Measurements from ENCODE around the gene TMEM62.
A peak's percentile ranks its signal among the peaks of the same experiment; 100 is the strongest.

Gene TMEM62

DNA sequence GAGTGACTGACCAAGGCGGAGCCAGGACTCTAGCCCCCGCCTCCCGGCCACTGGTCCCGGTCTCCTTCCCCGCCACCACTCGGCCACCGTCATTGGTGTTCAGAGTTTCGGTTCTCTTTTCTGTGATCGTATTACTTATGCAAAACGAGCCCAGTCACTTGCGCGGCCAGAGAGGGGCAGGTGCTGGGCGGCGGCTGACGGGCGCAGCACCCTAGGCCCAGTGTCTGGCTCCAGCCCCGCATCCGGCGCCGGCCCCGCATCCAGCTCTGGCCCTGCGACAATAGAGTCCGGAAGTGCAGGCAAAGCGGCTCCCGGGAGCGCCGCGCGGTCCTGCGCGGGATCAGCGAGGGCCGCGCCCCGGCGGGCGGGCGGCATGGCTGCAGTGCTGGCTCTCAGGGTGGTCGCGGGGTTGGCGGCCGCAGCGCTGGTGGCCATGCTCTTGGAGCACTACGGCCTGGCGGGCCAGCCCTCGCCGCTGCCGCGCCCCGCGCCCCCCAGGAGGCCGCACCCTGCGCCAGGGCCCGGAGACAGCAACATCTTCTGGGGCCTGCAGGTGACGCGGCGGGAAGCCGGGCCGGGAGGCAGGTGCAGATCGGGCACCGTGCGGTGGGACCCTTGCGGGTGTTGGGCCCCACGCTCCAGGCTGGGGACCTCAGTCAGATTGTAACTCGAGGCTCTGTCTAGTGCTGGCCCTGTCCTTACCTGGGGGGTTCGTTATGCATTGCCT is at the start of gene TMEM62:
Gene TMEM62 (plus strand): TSS at position 157 of the 727 bp plus-strand sequence. CDS start 217 bp downstream, at position 374.
- peak; percentile 80 for DNase-seq

DNA sequence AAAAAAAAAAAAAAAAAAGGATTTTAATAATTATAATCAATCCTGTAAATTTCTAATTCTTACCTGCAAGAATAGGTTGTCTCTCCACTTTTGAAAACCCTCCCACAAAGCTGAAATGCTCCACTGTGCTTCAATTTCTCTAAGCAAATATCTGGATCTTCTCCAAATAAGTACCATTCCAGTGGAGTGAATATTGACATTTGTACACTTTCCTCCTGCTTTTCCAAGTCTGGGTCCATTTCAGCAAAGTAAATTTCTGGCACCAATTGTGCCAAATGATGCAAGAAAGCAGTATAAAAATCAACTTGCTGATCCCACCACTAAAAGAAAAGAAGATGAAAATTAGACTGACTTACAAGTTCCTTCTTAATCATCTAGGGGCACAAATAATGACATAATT is 47.5 kb upstream of the TMEM62 start:
- DNase-seq: no peak

DNA sequence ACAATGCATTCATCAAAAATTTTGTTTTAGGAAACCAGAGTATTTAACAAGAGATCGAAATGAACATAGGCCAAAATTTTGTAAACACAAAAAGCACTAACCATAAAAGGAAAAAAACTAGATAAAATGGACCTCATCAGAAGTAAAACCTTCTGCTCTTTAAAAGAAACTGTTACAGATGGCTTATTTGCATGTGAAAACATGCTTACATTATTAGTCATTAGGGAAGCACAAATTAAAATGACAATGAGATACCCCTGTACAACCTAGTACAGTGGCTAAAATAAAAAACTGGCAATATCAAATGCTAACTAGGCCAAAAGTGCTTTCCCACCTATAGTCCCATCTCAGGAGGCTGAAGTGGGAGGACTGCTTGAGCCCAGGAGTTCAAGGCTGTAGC is 46.8 kb upstream of the TMEM62 start:
- DNase-seq: no peak

DNA sequence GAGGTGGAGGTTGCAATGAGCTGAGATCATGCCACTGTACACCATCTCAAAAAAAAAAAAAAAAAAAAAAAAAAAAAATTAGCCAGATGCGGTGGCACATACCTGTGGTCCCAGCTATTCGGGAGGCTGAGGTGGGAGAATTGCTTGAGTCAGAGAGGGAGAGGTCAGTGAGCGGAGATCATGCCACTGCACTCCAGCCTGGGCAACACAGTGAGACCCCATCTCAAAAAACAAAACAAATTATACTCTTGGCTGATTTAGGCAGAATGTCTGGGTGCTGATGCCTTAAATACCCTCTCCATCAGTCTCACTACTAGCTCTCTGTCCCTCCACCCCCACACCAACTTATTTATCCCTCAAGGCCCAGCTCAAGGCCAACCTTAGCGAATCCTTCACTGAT is 41.5 kb upstream of the TMEM62 start:
- DNase-seq: no peak

- DNase-seq: no peak
Measured at GRCh38 chr15:43093026-43093425, 40.4 kb upstream of the TMEM62 start.

DNA sequence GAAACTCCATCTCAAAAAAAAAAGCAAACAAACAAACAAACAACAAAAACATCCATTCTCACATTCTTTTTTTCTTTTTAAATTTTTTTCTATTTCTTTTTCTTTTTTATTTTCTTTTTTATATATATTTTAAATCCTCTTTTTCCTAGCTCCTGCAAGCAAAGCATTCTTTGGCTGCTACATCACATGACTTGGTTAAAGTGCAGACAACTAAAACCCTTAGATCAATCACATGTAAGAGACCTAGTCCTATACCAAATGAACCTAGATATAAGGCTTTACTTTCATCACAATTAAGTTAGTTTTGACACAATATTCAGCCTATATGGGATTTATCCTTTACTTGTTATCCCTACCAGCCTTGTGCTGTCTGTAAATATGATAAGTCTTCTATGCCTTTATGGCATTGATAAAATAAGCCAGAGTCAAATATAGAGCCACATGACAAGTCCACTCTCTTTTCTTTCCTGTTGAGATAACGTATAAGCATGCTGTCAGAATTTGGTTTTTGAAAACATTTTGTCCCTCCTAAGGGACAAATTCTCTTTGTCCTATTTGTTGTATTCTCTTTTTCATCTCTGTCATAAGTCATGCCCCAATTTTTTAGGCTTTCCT is 38.9 kb upstream of the TMEM62 start:
- DNase-seq: no peak

DNA sequence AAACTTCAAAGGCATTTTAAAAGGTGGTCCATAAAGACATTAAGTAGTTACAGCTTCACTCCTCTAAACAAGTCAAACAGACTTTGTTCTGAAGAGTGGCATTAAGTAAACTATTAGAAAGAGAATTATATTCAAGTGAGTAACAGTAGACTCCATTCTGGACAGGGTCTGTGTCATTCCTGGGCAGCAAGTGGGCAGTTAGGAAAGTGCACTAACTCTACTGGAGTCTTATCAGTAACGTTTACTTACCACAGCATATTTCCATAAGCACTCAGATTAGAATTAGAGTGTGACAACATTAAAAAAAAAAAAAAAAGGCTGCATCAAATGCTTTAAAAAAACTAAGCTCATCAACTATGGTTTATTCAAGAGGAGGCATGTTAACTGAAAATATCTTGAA is 38.1 kb upstream of the TMEM62 start:
- no peak for DNase-seq

DNA sequence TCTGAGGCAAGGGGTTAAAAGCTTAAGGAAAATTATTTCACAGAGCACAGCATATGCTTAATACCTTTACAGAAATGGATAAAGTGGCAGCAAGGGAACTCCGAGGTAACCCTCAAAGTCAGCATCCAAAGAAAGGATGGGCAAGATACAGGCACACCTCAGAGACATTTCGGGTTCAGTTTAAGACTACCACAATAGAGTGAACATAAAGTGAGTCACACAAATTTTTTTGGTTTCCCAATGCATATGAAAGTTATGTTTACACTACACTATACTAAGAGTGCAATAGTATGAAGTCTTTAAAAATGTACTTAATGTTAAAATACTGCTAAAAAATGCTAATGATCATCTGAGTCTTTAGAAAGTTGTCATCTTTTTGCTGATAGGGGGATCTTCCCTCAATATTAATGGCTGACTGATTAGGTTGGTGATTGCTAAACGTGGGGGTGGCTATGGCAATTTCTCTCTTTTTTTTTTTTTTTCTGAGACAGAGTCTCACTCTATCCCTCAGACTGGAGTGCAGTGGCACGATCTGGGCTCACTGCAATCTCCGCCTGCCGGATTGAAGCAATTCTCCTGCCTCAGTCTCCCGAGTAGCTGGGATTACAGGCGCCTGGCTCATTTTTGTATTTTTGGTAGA is 37.6 kb upstream of the TMEM62 start:
- no peak for DNase-seq

DNA sequence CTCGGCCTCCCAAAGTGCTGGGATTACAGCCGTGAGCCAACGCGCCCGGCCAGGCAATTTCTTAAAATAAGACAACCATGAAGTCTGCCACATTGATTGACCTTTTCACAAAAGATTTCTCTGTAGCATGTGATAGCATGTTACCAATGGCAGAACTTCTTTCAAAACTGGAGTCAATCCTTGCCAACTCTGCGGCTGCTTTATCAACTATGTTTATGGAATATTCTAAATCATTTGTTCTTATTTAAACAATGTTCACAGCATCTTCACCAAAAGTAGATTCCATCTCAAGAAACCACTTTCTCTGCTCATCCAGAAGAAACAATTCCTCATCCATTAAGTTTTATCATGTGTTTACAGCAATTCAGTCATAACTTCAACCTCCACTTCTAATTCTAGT is 37.0 kb upstream of the TMEM62 start:
- DNase-seq: no peak

GRCh38 chr15:43099105-43099845 is 34.1 kb upstream of the TMEM62 start:
- DNase-seq: no peak

DNA sequence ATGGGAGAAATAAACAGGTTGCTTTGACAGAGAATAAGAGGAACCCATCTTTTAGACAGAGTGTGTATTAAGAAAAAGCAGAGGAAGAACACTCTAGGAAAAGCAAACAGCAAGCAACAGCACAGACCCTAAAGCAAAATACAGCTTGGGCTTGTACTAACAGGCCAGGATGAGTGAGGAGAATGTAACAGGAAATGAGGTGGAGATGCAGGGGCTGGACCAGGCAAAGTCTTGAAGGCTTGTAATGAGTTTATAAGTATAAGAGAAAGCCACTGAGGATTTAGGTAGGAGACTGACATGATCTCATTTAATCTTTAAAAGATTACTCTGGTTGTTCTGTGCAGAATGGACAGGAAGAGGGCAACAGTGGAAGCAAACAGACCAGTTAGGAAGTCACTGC is 32.4 kb upstream of the TMEM62 start:
- no peak for DNase-seq

DNA sequence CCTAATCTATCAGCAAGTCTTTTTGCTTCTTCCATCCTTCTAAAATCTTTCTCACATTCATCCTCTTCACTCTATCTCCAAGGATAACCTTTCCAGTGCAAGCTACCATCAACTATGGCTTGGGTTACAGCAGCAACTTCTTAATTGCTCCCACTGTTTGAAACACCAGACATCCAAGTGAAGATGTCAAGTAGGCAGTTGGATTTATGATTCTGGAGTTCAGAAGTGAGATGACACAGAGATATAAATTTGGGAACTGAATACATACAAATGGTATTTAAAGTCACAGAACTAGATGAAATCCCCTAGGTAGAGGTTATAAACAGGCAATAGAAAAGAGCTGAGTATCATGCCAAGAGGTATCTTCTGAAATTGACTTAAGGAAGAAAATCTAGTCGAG is 31.2 kb upstream of the TMEM62 start:
- no peak for DNase-seq

GRCh38 chr15:43103907-43104306 is 29.5 kb upstream of the TMEM62 start:
- no peak for DNase-seq

DNA sequence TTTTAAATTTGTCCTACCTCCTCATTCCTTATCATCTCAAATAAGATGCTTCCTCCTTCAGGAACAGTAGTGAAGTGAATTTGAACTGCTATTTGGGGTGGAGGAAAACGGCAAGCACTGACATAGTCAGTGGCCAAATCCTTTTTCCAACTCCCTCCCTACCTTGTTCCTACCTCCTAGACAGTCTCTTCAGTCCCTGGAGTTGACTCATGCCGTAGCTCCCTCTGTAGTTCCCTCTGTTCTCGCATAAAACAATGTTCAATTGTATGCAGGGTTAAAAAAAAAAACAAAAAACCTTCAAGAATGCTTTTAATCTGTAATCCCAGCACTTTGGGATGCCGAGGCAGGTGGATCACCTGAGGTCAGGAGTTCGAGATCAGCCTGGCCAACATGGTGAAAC is 29.0 kb upstream of the TMEM62 start:
- no peak for DNase-seq

GRCh38 chr15:43105077-43105736 is 28.2 kb upstream of the TMEM62 start:
- peak; percentile 23 for DNase-seq

DNA sequence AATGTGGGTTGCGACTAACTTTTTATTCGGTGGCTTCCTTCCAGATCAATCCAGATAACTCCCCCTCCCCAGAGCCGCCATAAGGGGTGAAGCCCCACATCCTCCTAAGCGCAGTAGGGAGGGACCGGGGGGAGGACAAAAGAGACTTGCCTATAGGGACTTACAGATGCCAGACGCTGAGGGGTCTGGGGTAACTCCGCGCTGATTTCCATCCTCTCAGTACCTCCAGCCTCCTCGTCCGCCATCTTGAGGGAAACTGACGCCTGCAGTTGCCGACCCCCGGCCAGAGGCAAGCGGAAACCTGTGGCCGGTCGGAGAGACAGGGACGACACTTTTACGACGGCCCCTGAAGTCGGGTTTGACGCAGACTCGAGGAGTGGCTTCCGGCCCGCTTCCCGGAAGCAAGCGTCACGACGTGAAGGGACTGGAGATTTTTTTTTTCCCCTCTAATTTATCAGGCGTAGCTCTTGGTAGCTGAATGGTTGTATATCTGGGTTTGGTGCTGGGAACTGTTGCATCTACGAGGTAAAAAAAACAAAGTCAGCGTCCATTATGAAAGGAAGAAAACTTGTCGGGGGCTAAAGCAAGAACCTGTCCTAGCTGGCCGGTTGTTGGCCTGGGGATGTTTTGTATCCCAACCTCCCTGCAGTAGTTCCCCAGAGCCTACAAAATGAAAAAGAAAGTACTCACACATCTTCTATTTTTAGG is 27.5 kb upstream of the TMEM62 start, which contains the start of gene UBR1:
Gene UBR1 (minus strand): TSS at position 261 of the 708 bp plus-strand sequence. CDS start 16 bp downstream, at position 245.
- DNase-seq: peak; percentile 94

GRCh38 chr15:43106486-43106829 is 26.9 kb upstream of the TMEM62 start:
- DNase-seq: no peak

GRCh38 chr15:43107751-43108150 is 25.6 kb upstream of the TMEM62 start:
- DNase-seq: no peak

DNA sequence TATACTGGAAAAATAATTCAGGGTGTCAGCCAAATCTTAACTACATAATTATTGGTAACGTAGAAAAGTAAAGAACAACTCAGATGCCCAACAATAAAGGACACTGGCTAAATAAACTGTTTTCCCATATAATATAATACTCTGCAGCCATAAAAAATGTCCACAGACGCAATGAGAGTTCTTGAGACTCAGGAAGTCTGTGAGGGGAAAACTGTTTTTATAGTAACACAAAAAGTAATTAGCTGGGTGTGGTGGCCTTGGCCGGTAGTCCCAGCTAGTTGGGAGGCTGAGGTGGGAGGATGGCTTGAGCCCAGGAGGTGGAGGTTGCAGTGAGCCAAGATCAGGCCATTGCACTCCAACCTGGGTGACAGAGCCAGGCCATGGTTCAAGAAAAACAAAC is 22.0 kb upstream of the TMEM62 start:
- no peak for DNase-seq

DNA sequence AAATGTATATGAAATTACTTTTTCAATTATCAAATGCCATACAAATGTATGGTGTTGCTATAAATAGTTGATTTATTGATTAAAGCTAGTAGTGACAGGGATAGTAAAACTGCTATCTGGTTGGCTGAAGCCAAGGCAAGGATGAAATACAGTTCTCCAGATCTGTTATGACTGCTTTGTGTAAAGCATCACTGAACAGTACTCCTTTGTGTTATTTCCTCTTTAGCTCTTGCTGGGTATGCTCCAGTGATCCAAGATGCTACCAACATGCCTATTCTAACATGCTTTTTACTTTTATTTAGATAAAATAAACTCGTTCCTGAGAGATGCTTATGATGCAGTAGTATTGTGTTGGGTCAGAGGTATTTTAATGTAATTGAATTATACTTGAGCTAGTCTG is 15.1 kb upstream of the TMEM62 start:
- no peak for DNase-seq

GRCh38 chr15:43118829-43119228 is 14.6 kb upstream of the TMEM62 start:
- no peak for DNase-seq

- DNase-seq: no peak
Measured at GRCh38 chr15:43121863-43122262, 11.5 kb upstream of the TMEM62 start.

All from CD4-positive, alpha-beta T cell treated with Interleukin-15 for 1 hour (primary cell).